Measurements from ENCODE around the gene SLC26A11. TPM values are rescaled to one million over a fixed set of nuclear protein-coding genes. Genes with fewer than 3 reads are reported as not detected.
"Not testable (repeated sequence)": the region's sequence is repeated elsewhere in the genome, so short reads cannot be mapped to it uniquely, and the experiment has no call there.

Gene SLC26A11
- total RNA-seq, 1 donor from 2014 or later: 5.4 TPM

DNA sequence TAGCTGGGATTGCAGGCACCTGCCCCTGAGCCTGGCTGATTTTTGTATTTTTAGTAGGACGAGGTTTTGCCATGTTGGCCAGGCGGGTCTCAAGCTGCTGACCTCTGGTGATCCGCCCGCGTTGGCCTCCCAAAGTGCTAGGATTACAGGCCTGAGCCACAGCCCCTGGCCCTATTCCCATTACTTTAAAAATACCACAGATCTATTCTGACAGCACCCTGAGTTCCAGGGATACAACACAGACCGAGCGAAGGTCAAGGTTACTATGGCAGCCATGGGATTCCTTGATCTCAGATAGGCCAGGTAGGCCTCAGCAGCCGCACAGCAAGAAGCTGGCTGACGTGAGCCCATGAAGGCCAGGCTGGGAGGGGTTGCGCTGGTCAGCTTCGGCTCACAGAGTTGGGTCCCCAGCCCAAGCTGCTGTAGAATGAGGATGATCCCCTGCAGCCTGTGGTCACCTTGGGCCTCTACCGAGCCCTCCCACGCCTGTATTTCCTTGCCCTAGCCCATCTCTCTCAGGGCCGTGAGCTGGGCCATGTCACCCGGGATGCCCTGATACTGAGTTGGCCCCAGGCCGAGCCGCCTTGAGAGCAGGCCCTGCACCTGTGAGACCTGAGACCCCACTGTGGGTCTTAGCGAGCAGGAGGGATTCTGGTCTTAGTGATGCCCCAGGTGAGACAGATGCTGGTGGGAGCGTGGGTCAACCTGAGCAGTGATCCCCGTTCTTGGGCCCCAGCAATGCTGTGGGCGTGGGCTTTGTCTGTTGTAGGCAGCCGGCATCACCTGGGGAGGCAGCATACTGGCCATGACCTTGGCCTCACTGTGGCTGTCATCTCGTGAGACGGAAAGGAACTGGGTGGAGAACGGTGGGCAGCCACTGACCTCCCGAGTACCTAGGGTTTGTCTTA, 23.6 kb downstream of the SLC26A11 start:
- no peak for DNase-seq (ENCODE audit: low read depth, low spot score)

DNA sequence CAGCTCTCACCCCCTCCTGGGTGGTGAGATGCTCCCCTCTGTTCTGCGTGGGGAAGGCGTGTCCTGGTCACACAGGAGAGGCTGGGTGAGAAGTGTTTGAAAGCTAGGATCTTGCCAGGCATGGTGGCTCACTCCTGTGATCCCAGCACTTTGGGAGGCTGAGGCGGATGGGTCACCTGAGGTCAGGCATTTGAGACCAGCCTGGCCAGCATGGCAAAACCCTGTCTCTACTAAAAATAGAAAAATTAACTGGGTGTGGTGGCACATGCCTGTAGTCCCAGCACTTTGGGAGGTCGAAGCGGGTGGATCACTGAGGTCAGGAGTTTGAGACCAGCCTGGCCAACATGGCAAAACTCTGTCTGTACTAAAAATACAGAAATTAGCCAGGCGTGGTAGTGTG, 24.2 kb downstream of the SLC26A11 start:
- DNase-seq (ENCODE audit: low read depth, low spot score): not testable (repeated sequence)

DNA sequence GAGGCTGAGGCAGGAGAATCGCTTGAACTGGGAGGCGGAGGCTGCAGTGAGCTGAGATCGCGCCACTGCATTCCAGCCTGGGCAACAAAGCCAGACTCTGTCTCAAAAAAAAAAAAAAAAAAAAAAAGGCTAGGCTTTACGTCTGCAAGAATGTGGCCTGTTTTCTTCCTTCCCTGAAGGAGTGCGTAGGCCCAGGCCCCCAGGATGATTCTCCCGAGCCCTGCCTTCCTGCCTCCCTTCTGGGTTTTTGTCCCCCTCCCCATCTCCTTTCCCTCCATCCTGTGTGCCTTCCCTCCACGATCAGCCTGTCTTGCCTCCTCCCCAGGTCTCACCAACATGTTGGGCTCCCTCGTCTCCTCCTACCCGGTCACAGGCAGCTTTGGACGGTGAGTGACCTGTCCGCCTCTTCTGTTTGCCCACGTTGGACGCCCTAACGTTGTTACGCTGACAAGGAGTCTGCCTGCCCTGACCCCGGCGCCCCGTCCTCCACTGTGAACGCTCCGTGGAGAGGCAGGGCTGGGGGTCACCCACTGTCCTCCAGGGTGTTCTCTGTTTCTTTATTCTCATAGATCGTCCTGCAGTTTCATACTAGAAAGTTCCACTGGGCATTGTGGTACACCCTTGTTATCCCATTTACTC, 24.8 kb downstream of the SLC26A11 start:
- no peak for DNase-seq (ENCODE audit: low read depth, low spot score)

DNA sequence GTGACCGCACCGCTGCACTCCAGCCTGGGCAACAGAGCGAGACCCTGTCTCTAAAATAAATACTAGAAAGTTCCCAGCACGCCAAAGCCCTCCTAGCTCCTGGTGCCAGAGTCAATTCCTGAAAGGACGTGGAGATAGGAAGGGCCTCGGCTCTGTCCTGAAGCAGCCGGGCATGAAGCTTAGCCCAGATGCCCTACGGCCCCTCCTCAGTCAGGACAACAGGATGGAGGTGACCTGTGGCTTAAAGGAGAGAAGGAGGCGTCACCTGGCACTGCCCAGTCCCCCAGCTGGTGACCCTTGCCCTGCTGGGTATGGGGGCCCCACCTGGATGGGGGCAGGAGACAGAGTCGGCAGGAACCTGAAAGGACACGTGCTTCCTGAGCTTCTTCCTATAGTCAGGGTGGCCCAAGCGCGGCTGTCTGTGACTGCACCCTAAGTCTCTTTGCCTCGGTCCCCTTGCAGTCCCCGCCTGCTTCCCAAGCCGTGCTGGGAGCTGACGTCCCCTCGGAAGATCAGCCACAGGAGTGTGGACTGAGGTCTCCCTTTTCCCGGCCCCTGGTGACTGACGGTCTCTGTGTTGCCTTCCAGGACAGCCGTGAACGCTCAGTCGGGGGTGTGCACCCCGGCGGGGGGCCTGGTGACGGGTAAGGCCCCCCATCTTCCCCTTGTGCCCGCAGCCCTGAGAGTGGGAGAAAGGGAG, 25.5 kb downstream of the SLC26A11 start:
- no peak for DNase-seq (ENCODE audit: low read depth, low spot score)

DNA sequence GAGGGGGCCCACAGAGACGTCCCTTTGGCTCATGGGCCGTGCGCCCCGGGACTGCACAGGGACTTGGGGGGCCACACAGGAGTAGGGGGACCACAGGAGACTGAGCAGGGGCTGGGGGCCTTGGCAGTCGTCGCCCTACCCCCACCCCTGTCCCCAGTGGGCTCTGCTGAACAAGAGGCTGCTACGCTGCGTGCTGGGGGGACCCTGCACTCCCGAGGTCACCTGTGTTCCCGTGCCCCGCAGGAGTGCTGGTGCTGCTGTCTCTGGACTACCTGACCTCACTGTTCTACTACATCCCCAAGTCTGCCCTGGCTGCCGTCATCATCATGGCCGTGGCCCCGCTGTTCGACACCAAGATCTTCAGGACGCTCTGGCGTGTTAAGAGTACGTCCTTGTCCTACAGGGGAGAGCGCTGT, 26.0 kb downstream of the SLC26A11 start:
- no peak for DNase-seq (ENCODE audit: low read depth, low spot score)

DNA sequence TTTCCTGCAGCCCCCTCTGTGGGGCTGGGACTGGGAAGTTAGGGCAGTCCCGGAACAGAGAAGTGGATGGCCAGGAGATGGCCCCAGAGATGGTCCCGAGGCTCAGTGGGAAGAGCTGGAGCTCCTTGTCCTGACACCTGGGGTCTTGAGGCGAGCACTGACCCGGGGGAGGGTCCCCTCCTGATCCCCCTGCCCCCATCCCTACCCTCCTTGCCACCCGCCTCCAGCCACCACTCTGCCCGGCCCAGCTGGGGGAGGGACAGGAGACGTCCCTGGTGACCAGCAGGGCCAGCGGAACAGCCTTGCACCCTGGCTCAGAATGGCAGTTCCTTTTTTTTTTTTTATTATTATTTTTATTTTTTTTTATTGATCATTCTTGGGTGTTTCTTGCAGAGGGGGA, 26.5 kb downstream of the SLC26A11 start:
- DNase-seq (ENCODE audit: low read depth, low spot score): no peak

DNA sequence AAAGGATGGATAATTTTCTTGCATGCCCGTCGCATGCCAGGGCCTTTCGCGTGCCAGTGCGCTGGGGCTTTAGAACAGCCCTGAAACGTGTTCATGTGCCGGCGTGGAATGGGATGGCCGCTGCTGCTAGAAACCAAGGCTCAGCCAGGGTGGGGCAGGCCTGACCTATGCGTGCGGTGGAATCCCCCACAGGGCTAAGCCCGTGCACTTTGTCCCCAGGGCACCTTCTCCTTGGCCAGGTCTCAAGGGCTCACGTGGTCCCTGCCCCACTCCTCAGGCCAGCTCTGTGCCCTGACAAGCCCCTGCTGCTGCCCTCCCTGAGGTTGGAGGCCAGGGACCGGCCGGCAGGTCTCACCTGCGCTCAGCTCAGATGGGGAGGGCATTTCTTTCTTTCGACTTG, 27.3 kb downstream of the SLC26A11 start:
- DNase-seq (ENCODE audit: low read depth, low spot score): no peak

DNA sequence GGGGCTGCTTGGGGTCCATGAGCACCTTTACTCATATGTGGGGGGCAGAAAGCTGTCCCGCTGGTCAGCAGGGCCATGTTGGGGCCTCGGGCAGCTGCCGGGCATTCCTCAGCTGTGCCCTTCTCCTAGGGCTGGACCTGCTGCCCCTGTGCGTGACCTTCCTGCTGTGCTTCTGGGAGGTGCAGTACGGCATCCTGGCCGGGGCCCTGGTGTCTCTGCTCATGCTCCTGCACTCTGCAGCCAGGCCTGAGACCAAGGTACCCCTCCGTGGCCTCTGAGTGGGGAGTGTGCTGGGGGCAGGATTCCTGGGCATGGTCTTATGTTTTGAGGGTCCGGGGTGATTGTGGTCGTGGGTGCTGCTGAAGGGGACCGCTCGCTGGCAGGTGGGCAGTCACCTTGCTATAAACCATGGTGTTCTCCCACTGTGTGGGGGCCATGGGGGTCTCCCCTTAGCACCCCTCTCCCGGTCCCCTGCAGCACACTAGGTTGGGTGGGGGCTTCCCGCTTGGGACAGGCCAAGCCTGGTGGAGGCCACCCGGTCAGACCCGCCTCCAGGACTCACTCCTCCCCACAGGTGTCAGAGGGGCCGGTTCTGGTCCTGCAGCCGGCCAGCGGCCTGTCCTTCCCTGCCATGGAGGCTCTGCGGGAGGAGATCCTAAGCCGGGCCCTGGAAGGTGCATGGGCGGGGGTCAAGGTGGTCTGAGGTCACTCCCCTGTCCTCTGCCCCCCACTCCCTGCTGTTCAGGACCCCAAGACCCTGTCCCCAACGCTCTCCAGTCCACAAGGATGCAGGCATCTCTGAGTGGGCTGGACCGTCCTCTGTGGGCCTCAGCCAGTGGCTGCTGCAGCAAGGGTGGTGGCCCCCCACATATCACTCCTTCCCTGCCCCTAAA, 28.0 kb downstream of the SLC26A11 start:
- DNase-seq (ENCODE audit: low read depth, low spot score): no peak

DNA sequence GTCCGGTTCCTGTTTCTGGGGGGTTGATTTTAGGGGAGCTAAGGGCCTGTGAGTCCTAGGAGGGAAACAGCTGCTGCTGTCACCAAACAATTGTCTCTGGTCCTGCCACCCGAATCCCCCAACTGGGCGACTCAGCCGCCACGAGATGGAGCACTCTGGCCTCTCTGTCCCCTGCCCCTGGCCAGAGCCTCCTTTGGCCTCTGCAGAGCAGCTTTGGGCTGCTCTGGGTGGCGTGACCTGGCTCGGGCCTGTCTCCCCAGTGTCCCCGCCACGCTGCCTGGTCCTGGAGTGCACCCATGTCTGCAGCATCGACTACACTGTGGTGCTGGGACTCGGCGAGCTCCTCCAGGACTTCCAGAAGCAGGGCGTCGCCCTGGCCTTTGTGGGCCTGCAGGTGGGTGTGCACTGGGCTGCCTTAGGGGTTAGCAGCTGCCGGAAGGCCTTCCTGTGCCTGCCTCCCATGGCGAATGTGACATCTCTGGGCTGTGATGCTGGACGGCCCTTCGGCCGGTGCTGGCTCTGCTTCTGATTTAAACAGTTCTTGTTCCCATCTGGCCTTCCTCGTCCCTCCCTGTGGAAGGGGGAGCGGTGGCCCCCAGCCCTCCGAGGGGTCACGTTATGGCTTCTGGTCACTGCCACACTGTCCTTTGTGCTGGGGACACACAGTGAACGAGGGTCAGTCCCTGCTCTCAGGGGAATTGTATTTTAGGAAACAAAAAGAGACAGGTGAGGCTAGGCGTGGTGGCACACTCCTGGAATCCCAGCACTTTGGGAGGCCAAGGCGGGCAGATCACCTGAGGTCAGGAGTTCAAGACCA, 28.9 kb downstream of the SLC26A11 start:
- no peak for DNase-seq (ENCODE audit: low read depth, low spot score)

DNA sequence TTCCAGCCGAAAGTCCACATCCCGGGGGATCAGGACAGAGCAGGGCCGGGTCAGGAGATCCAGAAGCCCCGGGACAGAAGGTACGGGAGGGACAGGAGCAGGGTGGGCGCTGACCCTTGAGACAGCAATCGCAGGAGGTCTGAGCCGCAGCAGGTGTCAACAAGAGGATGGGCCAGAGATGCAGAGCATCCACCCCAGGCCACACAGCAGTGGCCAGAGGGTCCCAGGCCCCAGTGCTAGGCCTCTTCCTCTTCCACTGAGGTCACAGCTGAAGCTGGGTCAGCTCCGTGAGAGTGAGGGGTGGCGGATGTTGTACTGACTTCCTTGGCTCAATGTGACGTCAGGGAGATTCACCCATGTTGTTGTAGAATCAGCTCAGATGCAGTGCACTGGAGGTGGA, 31.7 kb downstream of the SLC26A11 start:
- no peak for DNase-seq (ENCODE audit: low read depth, low spot score)

DNA sequence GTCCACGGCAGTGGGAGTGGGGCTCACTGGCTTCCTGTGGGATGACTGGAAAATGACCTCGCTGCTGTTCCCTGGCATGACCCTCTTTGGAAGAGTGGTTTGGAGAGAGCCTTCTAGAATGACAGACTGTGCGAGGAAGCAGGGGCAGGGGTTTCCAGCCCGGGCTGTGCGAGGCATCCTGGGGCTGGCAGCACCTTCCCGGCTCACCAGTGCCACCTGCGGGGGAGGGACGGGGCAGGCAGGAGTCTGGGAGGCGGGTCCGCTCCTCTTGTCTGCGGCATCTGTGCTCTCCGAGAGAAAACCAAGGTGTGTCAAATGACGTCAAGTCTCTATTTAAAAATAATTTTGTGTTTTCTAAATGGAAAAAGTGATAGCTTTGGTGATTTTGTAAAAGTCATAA, 32.6 kb downstream of the SLC26A11 start:
- no peak for DNase-seq (ENCODE audit: low read depth, low spot score)

DNA sequence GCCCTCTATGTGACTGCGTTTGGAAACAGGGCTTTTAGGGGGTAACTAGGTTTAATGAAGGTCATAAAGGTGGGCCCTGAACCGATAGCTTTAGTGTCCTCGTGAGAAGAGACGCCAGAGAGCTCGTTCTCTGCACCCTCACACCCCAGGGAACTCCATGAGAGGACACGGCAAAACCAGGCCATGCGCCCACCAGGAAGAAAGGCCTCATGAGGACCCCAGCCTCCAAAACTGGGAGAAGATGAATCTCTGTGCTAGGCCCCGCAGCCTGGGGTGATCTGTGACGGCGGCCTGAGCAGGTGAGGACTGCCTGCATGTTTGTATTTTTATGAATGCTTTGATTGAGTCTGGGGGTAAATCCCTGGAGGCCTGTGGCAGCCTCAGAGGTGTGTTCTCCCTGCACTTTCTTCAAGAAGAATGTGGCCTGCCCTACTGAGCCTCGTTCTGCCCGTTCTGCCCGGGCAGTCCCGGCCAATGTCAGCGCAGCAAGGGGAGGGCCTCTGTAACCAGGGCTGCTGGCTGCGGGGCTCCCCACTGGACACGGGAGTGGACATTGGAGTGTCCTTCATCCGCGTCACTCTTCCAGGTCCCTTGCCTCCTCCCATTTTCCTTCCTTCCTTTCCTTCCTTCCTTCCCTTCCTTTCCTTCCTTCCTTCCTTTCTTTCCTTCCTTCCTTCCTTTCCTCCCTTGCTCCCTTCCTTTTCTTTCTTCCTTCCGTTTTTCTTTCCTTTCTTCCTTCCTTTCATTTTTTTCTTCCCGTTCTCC, 33.6 kb downstream of the SLC26A11 start:
- no peak for DNase-seq (ENCODE audit: low read depth, low spot score)

DNA sequence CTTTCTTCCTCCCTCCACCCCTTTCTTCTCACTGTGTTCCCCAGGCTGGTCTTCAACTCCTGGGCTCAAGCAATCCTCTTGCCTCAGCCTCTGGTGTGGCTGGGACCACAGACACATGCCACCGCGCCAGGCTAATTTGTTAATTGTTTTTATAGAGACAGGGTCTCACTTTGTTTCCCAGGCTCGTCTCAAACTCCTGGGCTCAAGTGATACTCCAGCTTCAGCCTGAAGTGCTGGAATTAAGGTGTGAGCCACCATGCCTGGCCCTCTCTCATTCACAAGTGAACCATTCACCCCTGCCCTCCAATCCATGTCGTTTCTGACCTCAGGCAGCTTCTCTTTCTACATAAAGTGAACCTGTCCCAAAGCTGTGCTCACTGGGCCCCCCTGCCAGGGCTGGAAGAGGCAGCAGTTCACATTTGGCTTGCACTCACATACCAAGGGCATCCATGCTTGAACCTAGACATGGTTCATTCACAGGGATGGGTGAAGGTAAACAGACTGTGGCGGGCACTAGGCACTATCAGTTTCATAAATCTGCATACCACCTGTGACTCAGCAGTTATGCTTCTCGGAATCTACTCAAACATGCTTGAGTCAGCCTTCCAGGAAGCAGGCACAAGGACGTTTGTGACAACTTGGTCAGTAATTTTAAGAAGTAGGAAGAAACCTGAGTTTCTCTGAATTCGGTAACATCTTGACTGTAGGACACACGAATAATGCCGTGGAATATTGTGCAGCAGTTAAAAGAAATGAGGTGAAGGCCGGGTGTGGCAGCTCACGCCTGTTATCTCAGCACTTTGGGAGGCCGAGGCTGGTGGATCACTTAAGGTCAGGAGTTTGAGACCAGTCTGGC, 34.4 kb downstream of the SLC26A11 start:
- peak; percentile 57 for DNase-seq (ENCODE audit: low read depth, low spot score)

DNA sequence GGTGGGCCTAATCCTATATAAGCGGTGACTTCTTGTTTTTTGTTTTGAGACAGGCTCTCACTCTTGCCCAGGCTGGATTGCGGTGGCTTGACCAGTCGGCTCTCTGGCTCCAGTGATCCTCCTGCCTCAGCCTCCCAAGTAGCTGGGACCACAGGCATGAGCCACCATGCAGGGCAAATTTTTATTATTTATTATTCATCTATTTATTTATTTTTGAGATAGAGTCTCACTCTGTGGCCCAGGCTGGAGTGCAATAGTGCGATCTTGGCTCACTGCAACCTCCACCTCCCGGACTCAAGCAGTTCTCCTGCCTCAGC, 35.8 kb downstream of the SLC26A11 start:
- no peak for DNase-seq (ENCODE audit: low read depth, low spot score)

DNA sequence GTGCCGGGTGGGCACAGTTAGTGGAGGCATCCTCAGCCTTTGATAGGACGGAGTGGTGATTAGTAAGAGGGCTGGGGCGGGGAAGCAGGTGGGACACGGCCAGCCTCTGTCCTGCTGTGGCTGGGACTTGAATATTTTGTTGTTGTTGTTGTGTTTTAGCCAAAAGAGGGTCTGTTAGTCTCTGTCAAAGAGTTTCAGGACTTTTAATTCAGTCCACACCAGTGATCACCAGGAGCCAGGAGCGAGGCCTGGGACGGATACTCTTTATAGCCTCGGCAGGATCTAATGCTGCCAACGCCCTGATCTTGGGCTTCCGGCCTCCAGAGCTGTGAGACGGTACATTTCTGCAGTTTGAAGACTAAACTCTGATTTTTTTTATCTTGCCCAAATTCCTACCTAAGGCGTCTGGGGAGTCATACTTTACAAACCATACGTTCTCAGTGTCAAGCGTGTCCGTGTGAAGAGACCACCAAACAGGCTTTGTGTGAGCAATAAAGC, 37.5 kb downstream of the SLC26A11 start:
- DNase-seq (ENCODE audit: low read depth, low spot score): no peak

DNA sequence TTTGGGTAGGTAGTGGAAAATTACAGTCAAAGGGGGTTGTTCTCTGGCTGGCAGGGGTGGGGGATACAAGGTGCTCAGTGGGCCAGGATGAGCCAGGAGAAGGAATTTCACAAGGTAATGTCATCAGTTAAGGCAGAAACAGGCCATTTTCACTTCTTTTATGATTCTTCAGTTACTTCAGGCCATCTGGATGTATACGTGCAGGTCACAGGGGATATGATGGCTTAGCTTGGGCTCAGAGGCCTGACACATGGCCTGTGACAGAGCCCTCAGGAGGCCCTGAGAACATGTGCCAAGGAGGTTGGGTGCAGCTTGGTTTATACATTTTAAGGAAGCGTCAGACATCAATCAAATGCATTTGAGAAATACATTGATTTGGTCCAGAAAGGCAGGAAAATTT, 38.1 kb downstream of the SLC26A11 start:
- not testable (repeated sequence) for DNase-seq (ENCODE audit: low read depth, low spot score)

DNA sequence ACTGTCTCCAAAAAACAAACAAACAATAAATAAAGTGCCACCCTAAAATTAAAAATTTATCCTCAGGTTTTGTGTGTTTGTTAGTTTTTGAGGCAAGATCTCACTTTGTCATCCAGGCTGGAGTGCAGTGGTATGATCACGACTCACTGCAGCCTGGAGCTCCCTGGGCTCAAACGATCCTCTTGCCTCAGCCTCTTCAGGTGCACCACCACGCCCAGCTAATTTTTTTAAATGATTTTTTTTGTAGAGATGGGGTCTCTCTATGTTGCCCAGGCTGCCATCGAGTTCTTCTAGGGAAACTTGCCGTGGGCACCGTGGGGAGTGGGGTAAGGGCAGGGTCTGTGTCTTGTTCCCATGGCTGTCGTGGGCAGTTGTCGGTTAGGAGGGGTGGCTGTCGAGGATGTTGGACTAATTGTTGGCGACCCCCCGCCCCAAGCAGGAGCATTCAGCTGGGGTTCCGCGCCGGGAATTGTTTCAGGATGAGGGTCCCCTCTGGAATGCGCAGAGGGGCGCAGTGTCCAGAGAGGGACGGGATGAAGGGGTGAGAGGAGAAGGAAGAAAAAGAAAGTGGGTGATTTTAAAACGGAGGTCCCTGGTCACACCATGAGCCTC, 39.3 kb downstream of the SLC26A11 start:
- DNase-seq (ENCODE audit: low read depth, low spot score): no peak

DNA sequence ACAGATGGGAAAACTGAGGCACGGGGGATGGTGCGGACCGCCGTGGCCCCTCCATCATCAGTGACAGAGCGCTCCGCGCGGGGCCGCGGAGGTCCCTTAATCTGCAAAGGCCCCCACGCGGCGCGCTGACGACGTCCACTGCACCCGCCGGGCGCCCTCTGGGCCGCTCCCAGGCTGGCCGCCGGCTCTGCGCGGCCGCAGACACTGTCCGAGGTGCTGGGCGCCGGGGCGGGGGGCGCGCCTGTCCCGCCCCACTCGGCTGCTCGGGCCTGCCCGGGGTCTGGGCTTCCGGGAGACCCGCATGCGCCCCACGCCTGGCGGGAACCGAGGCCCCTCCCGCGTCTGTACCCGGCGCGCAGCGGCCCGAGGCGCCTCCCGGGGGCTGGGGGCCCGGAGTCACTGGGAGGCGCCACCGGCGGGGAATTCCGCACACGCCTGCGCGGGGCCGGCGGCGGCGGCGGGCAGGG, 39.9 kb downstream of the SLC26A11 start:
- no peak for DNase-seq (ENCODE audit: low read depth, low spot score)
